Stimulated activated CD4-positive, alpha-beta T cell treated with anti-CD3 and anti-CD28 coated beads, TNF-alpha, amount 100 ng/mL, for 24 hours (primary cell): ENCODE results near the gene P3H2.
"Not testable (repeated sequence)": the region's sequence is repeated elsewhere in the genome, so short reads cannot be mapped to it uniquely, and the experiment has no call there.

ENCODE experiments used
- DNase-seq, 3 experiments: peaks; one replicate each; pipeline ENCODE4 v3.0.0-alpha.2; 2020; ENCODE audit warnings: low read depth in 3 of 3

P3H2 gene

GRCh38 chr3:189981668-189982067, 139.0 kb downstream of the P3H2 start:
- DNase-seq = no peak

DNA sequence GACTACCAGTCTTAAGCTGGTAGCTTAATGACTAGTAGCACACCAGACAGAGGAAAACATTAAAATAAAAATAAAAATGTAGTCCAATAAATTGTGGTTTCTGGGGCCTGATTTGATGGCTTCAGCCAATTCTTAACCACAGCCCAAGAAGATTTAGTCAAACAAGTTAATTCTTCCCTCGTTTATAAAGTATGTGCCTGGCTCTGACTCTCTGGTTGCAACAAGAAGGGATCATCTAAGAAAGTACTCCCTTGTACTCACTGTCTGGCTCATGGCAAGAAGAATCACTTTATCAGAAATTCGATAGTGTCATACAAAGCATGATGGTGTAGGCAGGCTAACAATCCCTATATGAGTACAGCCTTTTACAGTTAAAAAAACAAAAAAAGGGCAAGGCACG, 141.9 kb downstream of the P3H2 start:
- no peak for DNase-seq

- DNase-seq = no peak
Measured at GRCh38 chr3:189977174-189977573, 143.5 kb downstream of the P3H2 start.

DNA sequence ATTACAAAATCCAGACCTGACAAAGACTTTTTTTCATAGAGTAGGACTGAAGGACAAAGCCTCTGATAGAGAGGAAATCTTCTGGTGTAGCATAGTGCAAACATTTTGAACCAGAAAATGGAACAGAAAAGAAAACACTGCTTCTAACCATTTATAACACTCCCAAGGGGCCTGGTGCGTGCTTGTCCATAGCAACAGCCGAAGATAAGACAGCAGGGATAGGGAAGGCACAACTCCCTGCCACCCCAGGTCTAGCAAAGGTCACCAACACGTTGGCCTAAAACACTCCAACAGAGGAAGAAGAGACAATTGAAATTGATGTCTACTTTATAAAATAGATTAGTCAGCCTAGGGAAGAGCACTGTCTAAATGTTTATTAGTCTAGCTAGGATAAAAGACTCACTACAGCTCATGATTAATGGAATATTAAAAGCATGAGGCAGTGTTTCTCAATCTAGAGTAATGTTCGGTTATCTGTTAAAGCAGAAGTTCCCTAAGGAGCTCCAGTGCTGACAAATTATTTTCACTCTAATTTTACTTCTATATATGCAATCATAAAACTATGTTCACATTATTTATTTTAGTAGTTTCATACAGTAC, 145.2 kb downstream of the P3H2 start:
- no peak for DNase-seq

GRCh38 chr3:189974359-189974758, 146.3 kb downstream of the P3H2 start:
- DNase-seq = no peak

DNA sequence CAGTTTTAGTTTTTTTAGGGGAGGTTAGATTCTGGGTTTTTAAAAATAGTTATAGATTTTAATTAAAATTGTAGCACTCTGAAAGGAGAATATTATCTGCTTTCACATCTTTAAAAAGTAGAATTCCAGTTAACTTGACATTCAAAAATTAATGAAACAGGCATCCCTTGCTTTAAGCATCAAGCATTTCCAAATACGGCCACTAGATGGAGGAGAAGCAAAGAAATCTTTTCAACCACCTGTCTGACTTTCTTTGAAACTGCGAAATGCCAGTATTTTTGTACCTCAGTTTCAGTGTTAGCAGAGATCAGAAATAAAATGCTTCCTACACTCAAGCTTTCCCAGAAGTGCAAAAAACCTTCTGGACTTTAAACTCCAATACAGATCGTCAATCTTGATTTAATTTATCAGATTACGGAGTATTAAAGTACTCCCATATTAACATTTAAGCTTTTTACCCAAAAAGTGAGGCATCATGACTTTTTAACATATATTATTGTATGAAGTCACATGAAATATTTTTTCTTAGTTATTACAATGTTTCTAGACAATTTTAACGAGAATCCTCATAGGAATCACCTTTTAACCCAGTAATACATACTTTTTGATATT, 153.3 kb downstream of the P3H2 start:
- DNase-seq = peak in 1 of 3 experiments; percentile 22

GRCh38 chr3:189966843-189967242, 153.9 kb downstream of the P3H2 start:
- DNase-seq = no peak

- no peak for DNase-seq
Measured at GRCh38 chr3:189964623-189965332, 155.9 kb downstream of the P3H2 start.

GRCh38 chr3:189962466-189962865, 158.2 kb downstream of the P3H2 start:
- no peak for DNase-seq

DNA sequence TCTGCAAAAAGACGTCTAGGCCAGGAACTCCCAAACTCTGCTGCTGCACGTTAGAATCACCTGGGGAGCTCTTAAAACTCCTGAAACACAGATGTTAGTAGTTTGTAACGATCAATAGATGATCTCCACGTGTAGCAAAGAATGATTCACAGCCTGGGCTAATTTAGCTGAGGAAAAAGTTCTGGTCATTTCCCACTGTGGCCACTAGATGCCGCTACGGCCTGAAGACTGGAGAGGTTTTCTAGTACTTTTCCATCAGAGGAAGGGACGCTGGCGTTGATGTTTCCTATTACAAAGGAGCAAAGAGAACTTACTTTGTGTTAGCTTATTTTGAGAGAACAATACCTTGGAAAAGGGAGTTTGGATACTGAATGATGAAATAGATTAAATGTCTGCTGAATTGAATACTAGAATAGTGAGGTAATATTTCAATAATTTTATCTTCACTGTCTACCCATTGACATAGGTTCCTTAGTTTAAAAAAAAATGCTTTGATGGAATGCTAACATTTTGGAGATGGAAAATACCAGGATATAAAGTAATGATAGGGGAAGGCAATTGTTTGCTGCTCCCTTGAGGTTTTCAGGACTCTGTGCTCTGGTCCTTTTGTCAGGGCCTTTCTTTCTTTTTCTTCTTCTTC, 159.1 kb downstream of the P3H2 start:
- peak; percentile 56 to 70 (median 57) for DNase-seq

GRCh38 chr3:189961086-189961485, 159.6 kb downstream of the P3H2 start:
- not testable (repeated sequence) for DNase-seq

DNA sequence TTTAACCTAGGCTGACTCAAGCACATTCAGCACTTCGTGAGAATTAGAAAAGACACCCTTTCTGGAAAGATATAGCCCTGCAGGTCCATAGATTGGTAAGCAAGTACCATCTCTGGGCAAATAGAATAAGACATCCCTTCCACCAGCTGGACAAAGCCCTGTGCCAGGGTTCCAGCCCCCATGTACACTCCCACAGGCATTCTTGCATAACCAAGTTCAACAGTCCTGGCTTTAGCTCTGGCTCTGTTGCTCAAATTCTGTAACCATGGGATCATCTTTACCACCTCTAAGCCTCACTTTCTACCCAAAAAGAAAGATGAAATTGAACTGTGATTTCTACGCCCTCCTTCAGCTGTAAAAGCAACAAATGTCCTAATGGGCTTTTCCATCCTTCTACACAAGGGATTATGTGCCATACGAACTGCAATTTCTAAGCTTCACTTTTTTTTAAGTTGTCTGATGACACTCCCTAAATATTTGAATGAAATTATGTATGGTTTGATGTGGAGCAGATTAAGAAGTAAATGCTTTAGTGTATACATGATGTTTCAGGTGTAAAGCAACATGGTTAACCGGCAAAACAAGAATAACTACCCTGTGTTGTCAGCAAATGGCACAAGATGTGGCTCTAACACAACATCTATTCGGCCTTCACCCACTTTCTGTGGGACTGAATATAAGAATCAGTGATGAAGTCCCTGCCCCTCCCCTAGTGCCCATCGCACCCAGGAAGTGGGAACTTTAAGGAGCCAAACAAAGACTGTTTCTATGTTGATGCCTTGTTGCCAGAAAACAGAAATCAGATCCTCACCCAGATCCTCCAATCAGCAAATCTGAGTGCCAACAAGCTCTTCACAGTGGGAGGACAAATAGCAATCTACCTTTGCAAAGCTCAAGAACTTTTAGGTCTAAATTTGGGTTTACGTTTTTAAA, 165.7 kb downstream of the P3H2 start:
- no peak for DNase-seq

GRCh38 chr3:189953551-189953950, 167.1 kb downstream of the P3H2 start:
- DNase-seq = no peak

- no peak for DNase-seq
Measured at GRCh38 chr3:189952272-189952671, 168.4 kb downstream of the P3H2 start.

GRCh38 chr3:189950258-189950657, 170.4 kb downstream of the P3H2 start:
- DNase-seq = no peak

DNA sequence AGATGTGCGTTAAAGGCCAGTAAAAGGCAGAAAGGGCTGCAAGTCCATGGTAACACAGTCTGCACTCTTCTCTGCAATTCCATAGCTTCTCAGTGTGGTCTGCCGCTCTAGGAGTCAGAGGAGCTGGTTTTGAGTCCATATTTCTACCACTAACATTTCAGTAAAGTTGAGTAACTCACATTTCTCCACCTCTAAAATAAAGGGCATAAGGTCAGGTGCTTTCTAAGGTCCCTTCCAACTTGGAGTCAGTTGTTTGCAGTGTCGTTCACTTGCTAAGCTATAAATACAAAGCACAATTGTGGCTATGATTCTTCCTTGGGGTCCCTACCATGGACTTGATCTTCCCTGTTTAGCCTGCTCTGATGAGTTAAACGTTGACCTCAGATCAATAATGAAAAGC, 171.1 kb downstream of the P3H2 start:
- DNase-seq = no peak

DNA sequence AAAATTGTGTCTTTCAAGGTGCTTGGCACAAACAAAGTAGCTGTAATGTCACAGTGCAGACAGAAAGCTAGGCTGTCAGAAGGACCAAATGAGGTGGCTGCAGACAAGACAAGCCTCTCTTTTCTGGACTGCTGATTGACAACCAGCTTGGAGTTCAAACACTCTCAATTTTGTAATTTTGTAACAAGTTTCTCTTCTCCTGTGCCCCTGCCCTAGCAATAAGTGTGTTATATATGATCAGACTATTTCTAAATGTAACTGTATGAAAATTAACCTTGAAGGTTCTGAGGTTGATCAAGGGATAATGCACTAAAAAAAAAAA, 172.0 kb downstream of the P3H2 start:
- DNase-seq = no peak

DNA sequence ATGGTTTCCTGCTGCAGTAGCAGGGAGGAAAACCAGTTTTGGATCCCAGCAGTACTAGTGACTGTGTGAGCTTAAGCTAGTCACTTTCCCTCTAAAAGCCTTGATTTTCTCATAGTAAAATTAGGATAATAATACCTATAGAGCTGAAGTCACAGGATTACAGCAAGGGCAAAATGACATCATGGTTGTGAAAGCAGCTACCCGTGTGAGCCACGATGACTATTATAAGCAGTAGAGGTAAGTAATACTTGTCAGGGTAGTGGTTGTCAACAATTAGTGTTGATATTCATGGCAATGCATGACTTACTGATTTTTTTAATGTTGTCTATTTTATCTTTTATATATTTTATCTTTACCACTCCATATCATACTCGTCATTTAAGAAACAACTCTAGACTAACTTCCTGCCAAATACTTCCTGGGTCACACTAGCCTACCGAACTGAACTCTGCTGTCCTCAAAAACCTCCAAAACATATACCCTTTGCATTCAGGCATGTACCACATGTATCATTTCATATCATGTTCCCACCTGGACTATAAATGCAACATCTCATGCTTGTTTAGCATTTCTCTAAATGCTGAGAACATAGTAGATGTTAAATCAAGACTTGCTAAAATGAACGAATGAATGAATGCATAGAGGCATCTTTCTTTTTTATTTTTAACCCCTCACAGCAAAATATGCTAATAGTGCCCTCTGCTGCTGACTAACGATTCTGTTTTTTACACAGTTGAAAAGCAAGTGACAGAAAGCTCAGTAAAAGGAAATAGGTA, 172.6 kb downstream of the P3H2 start:
- no peak for DNase-seq

- DNase-seq = no peak
Measured at GRCh38 chr3:189947068-189947467, 173.6 kb downstream of the P3H2 start.

DNA sequence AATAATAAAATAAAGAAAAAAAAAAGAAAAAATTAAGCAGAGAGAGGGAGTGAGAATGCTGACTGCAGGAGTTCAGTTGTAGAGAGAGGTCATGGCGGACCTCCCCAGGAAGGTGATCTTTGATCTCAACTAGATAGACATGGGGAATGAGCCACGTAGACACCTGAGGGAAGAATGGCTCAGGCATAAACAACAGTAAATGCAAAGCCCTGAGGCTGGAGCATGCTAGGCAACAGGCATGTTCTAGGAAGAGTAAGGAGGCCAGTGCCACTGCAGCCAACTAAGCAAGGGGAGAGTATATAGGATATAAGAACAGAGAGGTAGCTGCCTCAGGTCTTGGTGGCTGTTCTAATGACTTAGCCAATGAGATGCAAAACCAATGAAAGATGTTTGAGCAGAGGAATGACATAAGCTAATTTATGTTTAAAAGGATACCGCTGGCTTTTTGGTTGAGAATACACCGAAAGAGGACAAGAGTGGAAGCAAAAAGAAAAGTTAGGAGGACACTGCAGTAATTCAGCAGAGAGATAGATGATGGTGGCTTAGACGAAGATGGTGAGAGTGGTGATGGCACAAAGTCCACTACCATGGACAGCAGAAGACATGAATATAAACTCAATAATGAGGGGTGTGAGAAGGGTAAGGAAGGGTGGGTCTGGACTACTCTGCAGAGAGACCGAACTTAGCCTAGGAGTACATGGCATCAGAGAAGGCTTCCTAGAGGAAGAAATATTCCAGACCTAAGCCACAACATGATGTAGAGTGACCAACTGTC, 174.6 kb downstream of the P3H2 start:
- DNase-seq = no peak
